Hematopoietic multipotent progenitor cell treated with erythropoietin and hydrocortisone succinate and interleukin-3 and kit ligand, for 17 days (in vitro differentiated cells): ENCODE measurements around the gene PPP4R1.

Experiments
- DNase-seq: peaks from one replicate; pipeline ENCODE4 v3.0.0-alpha.2; 2015; ENCODE audit warnings: low spot score

PPP4R1 gene

GRCh38 chr18:9507565-9508088 lies 106.7 kb downstream of the PPP4R1 start:
- DNase-seq = no peak

- DNase-seq = no peak
Observed at GRCh38 chr18:9506046-9506792, 108.1 kb downstream of the PPP4R1 start.
